Ovary (tissue), 9 donors: ENCODE measurements around the gene RASSF8. TPM values are rescaled to one million over a fixed set of nuclear protein-coding genes. Genes with fewer than 3 reads are reported as not detected.

Experiments used
- DNase-seq, 5 donors: peaks; one replicate each; pipeline ENCODE4 v3.0.0-alpha.2; 2019 to 2020
- H3K27ac ChIP-seq, 2 donors: fragments of 200-600 bp; one replicate each; pipeline versions ENCODE4 v1.5.1 to v1.8.0; 2019 to 2022
- H3K27me3 ChIP-seq: fragments of 200-600 bp; one replicate; pipeline ENCODE4 v1.8.0; 2022
- H3K36me3 ChIP-seq: fragments of 200-600 bp; sonication (generic); one replicate; pipeline ENCODE4 v1.5.1; 2019
- H3K4me1 ChIP-seq: one replicate; pipeline ENCODE4 v1.8.1; 2013; ENCODE audit warnings: mild to moderate bottlenecking, moderate library complexity; ENCODE audit not compliant: insufficient read depth
- H3K4me3 ChIP-seq: fragments of 200-600 bp; sonication (generic); one replicate; pipeline ENCODE4 v1.5.1; 2017
- H3K9me3 ChIP-seq, 2 donors: fragments of 200-600 bp in 1 of 2; sonication (generic) in 1 of 2; one replicate each; pipeline versions ENCODE4 v1.5.1 to v1.8.1; 2013 to 2019; ENCODE audit warnings: mild to moderate bottlenecking in 1 of 2, moderate library complexity in 1 of 2
- CTCF ChIP-seq, 3 donors: fragments of 450-650 bp in 2 of 3; fragments of 200-600 bp in 1 of 3; IDR thresholded peaks; one replicate each; pipeline versions ENCODE4 v1.5.1 to v1.8.0; 2016 to 2022; ENCODE audit warnings: antibody characterized with exemption in 3 of 3, mild to moderate bottlenecking in 1 of 3
- EP300 ChIP-seq: sonication (generic); formaldehyde crosslinking; IDR thresholded peaks from one replicate; pipeline ENCODE4 v1.6.1; 2017; ENCODE audit warnings: antibody characterized with exemption
- POLR2A ChIP-seq: fragments of 450-650 bp; IDR thresholded peaks from one replicate; pipeline ENCODE4 v1.6.1; 2017; ENCODE audit warnings: antibody characterized with exemption, mild to moderate bottlenecking, moderate library complexity
- WGBS, 3 donors: extraction: QIAGEN DNeasy Blood & Tissue Kit in 1 of 3; methylation state at CpG; one replicate each; pipeline versions ENCODE4 v1.1.5 to v1.1.7; 2013 to 2017; 5-methylcytosine and 5-hydroxymethylcytosine counted together
- intact Hi-C, 4 donors: fragments of 100-400 bp; cut with DNase I; formaldehyde crosslinking; loops; one replicate each; pipeline versions ENCODE4 v1.11.0 to v1.15.1; 2022 to 2023
- polyA plus RNA-seq, 2 donors: library from polyadenylated mRNA; stranded (reverse); fragments of 200-250 nt in 1 of 2; fragments of 350-450 nt in 1 of 2; fragmentation: Illumina TruSeq in 1 of 2; extraction: RNeasy Lipid Tissue Mini Kit (QIAGEN cat#74804) in 1 of 2; gene quantifications; one replicate each; pipeline ENCODE4 v1.2.3, GENCODE V29; 2013 to 2014
- total RNA-seq, 7 donors: library from RNA; depleted of rRNA in 2 of 7; stranded (reverse); fragments of >200 nt in 2 of 7; fragmentation: NEBNext Ultra II Directional in 3 of 7; extraction: Animal tissue kit (Norgen Biotek cat#: 25700) in 3 of 7; gene quantifications; one replicate each; pipeline versions ENCODE4 v1.1.0 to v1.2.4, GENCODE V29; 2016 to 2023
- donor health status: DM: no; HTN: no; CAD: no; lungs with moderate emphysema.
- donor health status: DM: no; HTN: no; CAD: no.
- donor health status: Bipolar disorder and iron deficiency.
- donor health status: DM: yes; HTN: yes; CAD: no.
- donor health status: DM: no; HTN: no; CAD: no.
- donor health status: DM: yes; HTN: yes; CAD: no.

The RASSF8 gene
- total and polyA plus RNA-seq, 9 donors, result 16.5 to 134 (median 82.5) TPM

DNA sequence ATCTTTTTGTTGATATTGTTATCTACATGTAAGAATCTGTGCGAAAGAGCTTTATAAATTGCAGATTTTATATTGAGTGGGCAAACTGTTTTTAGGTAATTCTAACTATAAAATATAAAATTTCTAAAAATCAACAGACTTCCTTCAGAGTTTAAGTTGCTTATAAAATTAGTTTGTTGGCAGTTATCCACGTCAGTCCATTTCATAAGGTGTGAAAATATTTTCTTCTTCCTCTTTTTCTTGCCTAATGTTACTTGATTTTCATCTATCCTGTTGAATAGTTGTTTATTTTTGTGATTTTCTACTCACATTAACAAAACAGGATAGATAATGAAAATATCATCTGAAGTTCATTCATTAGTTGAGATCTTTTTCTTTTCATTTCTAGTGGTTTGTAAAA is 58.0 kb downstream of the RASSF8 start:
- WGBS, 3 donors, result 78 to 92% (median 92%) methylated on average over 2 of the region's 2 CpGs
- H3K4me1 ChIP-seq, result peaks cover 10% of the 10 kb centered on the region
- intact Hi-C loops, result loop anchor here in 3 of 4 donors (10.0 kb wide), 1 partner anchor 52 kb away; no protein-coding TSS in a partner anchor

GRCh38 chr12:26017484-26018211 is 59.2 kb downstream of the RASSF8 start:
- 73 to 93% (median 82%) methylated on average over 4 of the region's 4 CpGs for WGBS, 3 donors
- no peak for DNase-seq
- H3K9me3 ChIP-seq, result no peaks in the 10 kb centered on the region
- no peak overlapping the region for H3K4me3 ChIP-seq
- H3K27ac ChIP-seq, result no peak overlapping the region
- no peak for TF ChIP-seq POLR2A
- peak in 1 of 3 donors; percentile 42 for TF ChIP-seq CTCF (IDR thresholded peaks at IDR 0.05)
- no peak for TF ChIP-seq EP300
- intact Hi-C loops, result loop anchor here in 3 of 4 donors (10.0 kb wide), 1 partner anchor 53 kb away; no protein-coding TSS in a partner anchor
- H3K36me3 ChIP-seq, result no peaks in the 10 kb centered on the region
- H3K4me1 ChIP-seq, result peaks cover 8% of the 10 kb centered on the region
- no peaks in the 10 kb centered on the region for H3K27me3 ChIP-seq

More for the DNA sequence above, 58.0 kb downstream of the RASSF8 start:
- H3K27me3 ChIP-seq, result no peaks in the 10 kb centered on the region
- no peak overlapping the region for H3K4me3 ChIP-seq
- no peak for DNase-seq
- H3K9me3 ChIP-seq, result no peaks in the 10 kb centered on the region
- no peak overlapping the region for H3K27ac ChIP-seq
- TF ChIP-seq CTCF (IDR thresholded peaks at IDR 0.05) (no peak), POLR2A (no peak), EP300 (no peak)
- no peaks in the 10 kb centered on the region for H3K36me3 ChIP-seq

DNA sequence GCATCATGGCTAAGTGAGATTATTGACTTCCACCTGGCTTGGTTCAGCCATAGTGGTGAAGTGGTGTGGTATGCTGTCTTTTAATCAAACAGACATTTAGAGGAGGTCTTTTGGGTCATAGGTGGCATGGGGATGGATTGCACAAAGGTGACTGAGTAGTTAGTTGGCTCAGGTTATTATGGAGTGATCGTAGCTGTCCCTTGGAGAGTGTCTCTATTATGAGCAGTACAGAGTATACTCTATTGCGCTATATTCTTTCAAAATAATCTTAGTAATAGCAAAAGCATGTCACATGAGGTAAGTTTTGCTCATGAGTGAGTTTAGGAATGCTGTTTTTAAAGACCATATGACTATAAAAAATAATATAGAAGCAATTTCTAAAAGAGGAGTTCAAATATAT is 60.4 kb downstream of the RASSF8 start:
- TF ChIP-seq POLR2A (no peak), CTCF (IDR thresholded peaks at IDR 0.05) (no peak), EP300 (no peak)
- Histone ChIP-seq H3K4me3 (no peak overlapping the region), H3K27ac (no peak overlapping the region), H3K4me1 (peaks cover 6% of the 10 kb centered on the region), H3K9me3 (no peaks in the 10 kb centered on the region), H3K27me3 (no peaks in the 10 kb centered on the region), H3K36me3 (no peaks in the 10 kb centered on the region)
- DNase-seq, result no peak
- 97 to 99% (median 98%) methylated on average over 2 of the region's 2 CpGs for WGBS, 3 donors
- intact Hi-C loops, result loop anchor here in 3 of 4 donors (10.0 kb wide), 1 partner anchor 54 kb away; no protein-coding TSS in a partner anchor

- H3K27me3 ChIP-seq, result no peaks in the 10 kb centered on the region
- H3K36me3 ChIP-seq, result no peaks in the 10 kb centered on the region
- DNase-seq, result no peak
- no peak overlapping the region for H3K27ac ChIP-seq
- H3K9me3 ChIP-seq, result no peaks in the 10 kb centered on the region
- no peak overlapping the region for H3K4me3 ChIP-seq
- peaks cover 5% of the 10 kb centered on the region for H3K4me1 ChIP-seq
- intact Hi-C loops, result loop anchor here in 1 of 4 donors (10.0 kb wide), 1 partner anchor 587 kb away; no protein-coding TSS in a partner anchor
- TF ChIP-seq EP300, result no peak
- TF ChIP-seq POLR2A, result no peak
- TF ChIP-seq CTCF (IDR thresholded peaks at IDR 0.05), result no peak
- WGBS, 3 donors, result 94% methylated on average over 2 of the region's 2 CpGs
Measured at GRCh38 chr12:26021534-26021933, 63.1 kb downstream of the RASSF8 start.
